Cardiac ventricle fibroblast (primary cell): ENCODE results near the gene FGF3. TPM values are rescaled to one million over a fixed set of nuclear protein-coding genes. Genes with fewer than 3 reads are reported as not detected.

Experiments
- total RNA-seq: library from RNA; depleted of rRNA; stranded (reverse); fragments of >200 nt; gene quantifications from 2 replicates; pipeline ENCODE4 v1.2.3, GENCODE V29; 2015

The FGF3 gene
- total RNA-seq, result not detected in 2 replicates

GRCh38 chr11:69818603-69819441 lies at the start of gene FGF3:
Gene FGF3 (minus strand): TSS chr11:69819416. CDS start chr11:69818933, 483 bp downstream.

GRCh38 chr11:69775163-69775755 lies 44.0 kb downstream of the FGF3 start, which contains the start of gene FGF4:
Gene FGF4 (minus strand): TSS chr11:69775341. CDS start chr11:69775084, 257 bp downstream.

Other genes with a start within 250 kb of the FGF3 start
- gene CCND1, start 178.3 kb downstream of the FGF3 start, total RNA-seq, result 83.2 and 91.5 TPM in 2 replicates
- gene LTO1, start 144.1 kb downstream of the FGF3 start, total RNA-seq, result 8.9 and 10.9 TPM in 2 replicates
- not detected in 2 replicates for gene FGF19, start 115.4 kb downstream of the FGF3 start, total RNA-seq
- not detected in 2 replicates for gene FGF4, start 44.1 kb downstream of the FGF3 start, total RNA-seq